K562 (cell line): ENCODE results near the gene PLRG1. TPM values are rescaled to one million over a fixed set of nuclear protein-coding genes. Genes with fewer than 3 reads are reported as not detected.

ENCODE experiments used
- ATAC-seq: fragments of 200-7000 bp; cut with Tn5 transposase; 3 replicates; pipeline ENCODE4 v1.9.1; 2020; ENCODE audit warnings: moderate library complexity
- BruUV-seq: library from RNA; stranded (reverse); fragments of 400-500 nt; replicated peaks from 2 replicates; lab custom pipeline; 2021; lab: Mats Ljungman, UMichigan
- CTCF ChIA-PET: fragments of 300-600 bp; formaldehyde crosslinking; extraction: SDS; loops from one replicate; lab custom pipeline; 2021; ENCODE audit warnings: low intra/inter-chr PET ratio; lab: Yijun Ruan, JAX
- POLR2A ChIA-PET: fragments of 300-600, 350-650 bp; sonication (Branson Sonifier 250); formaldehyde crosslinking; extraction: SDS; loops from one replicate; lab custom pipeline; 2021; ENCODE audit warnings: antibody characterized with exemption, inconsistent platforms; lab: Yijun Ruan, JAX
- DNase-seq, 4 experiments: peaks; one replicate each; pipeline versions ENCODE4 v3.0.0 to v3.0.0-alpha.2; 2011 to 2018; ENCODE audit warnings: low spot score in 3 of 4, mixed read lengths in 3 of 4; ENCODE audit errors: extremely low read depth in 1 of 4
- FAIRE-seq: peaks from 2 replicates; lab custom pipeline; 2011; peaks lifted over from hg19 to GRCh38; lab: Jason Lieb, UNC
- H2AFZ ChIP-seq: 2 replicates; pipeline ENCODE4 v1.6.0; 2011; ENCODE audit warnings: low read depth, low read length, control low read depth, inconsistent platforms
- H3K27ac ChIP-seq: fragments of 200-600 bp; 3 replicates; pipeline ENCODE4 v1.8.0; 2011; ENCODE audit warnings: low read depth, mild to moderate bottlenecking, control low read depth, inconsistent platforms, low read length, moderate library complexity, mixed read lengths; ENCODE audit errors: extremely low read depth
- H3K27me3 ChIP-seq, 2 experiments: fragments of 300-600 bp in 1 of 2; 2 replicates in 1 of 2; 3 replicates in 1 of 2; pipeline versions ENCODE4 v1.6.0 to v1.8.0; 2011; ENCODE audit warnings: inconsistent platforms in 2 of 2, low read length in 2 of 2, mild to moderate bottlenecking in 1 of 2, mixed read lengths in 1 of 2, moderate library complexity in 1 of 2; ENCODE audit not compliant: control insufficient read depth in 2 of 2, insufficient read depth in 2 of 2
- H3K36me3 ChIP-seq: fragments of 300-600 bp; 3 replicates; pipeline ENCODE4 v1.8.0; 2011; ENCODE audit warnings: mild to moderate bottlenecking, low read length, inconsistent platforms; ENCODE audit not compliant: control insufficient read depth, insufficient read depth
- H3K4me1 ChIP-seq, 2 experiments: fragments of 200-600 bp in 1 of 2; replicated peaks in 1 of 2; 2 replicates in 1 of 2; 3 replicates in 1 of 2; pipeline versions ENCODE4 v1.5.1 to v1.8.0; 2011; ENCODE audit warnings: inconsistent platforms in 2 of 2, low read length in 2 of 2, mild to moderate bottlenecking in 1 of 2, mixed read lengths in 1 of 2, moderate library complexity in 1 of 2; ENCODE audit not compliant: control insufficient read depth in 2 of 2, insufficient read depth in 2 of 2
- H3K4me2 ChIP-seq: 2 replicates; pipeline ENCODE4 v1.6.1; 2011; ENCODE audit warnings: low read length, control low read depth, inconsistent platforms, mixed read lengths; ENCODE audit not compliant: insufficient read depth
- H3K4me3 ChIP-seq: fragments of 200-600 bp; sonication (generic), shearing (Covaris generic); 2 replicates; pipeline ENCODE4 v1.5.1; 2016; ENCODE audit warnings: control low read depth, inconsistent platforms
- H3K79me2 ChIP-seq: fragments of 200-600 bp; 3 replicates; pipeline ENCODE4 v1.8.0; 2011; ENCODE audit warnings: low read length, inconsistent platforms; ENCODE audit not compliant: control insufficient read depth, insufficient read depth
- H3K9ac ChIP-seq, 2 experiments: 2 replicates each; pipeline versions ENCODE4 v1.6.0 to v1.6.1; 2011; ENCODE audit warnings: low read depth in 2 of 2, low read length in 2 of 2, control low read depth in 1 of 2, inconsistent platforms in 1 of 2, mild to moderate bottlenecking in 1 of 2, mixed read lengths in 1 of 2; ENCODE audit not compliant: insufficient read depth in 1 of 2
- H3K9me1 ChIP-seq: one replicate; pipeline ENCODE4 v1.6.0; 2011; ENCODE audit warnings: inconsistent platforms, mild to moderate bottlenecking, low read length, moderate library complexity; ENCODE audit not compliant: control insufficient read depth, insufficient read depth
- H3K9me3 ChIP-seq: replicated peaks from 2 replicates; pipeline ENCODE4 v1.5.1; 2011; ENCODE audit warnings: low read depth, low read length, inconsistent platforms; ENCODE audit not compliant: control insufficient read depth, insufficient read depth
- H4K20me1 ChIP-seq: replicated peaks from 2 replicates; pipeline ENCODE4 v1.6.1; 2011; ENCODE audit warnings: low read length, inconsistent platforms, mixed read lengths; ENCODE audit not compliant: control insufficient read depth, insufficient read depth
- HDAC1 ChIP-seq, 2 experiments: fragments of 450-650 bp; IDR thresholded peaks; 2 replicates each; pipeline ENCODE4 v1.6.1; 2016 to 2017; ENCODE audit warnings: inconsistent platforms in 1 of 2, mild to moderate bottlenecking in 1 of 2, moderate library complexity in 1 of 2
- HSF4 ChIP-seq: fragments of 250-450 bp; sonication (Bioruptor Pico); IDR thresholded peaks from 2 replicates; pipeline ENCODE4 v2.1.2; 2022; ENCODE audit warnings: mild to moderate bottlenecking, moderate library complexity, borderline replicate concordance
- KDM5B ChIP-seq: fragments of 200-600 bp; sonication (generic); IDR thresholded peaks from 2 replicates; pipeline ENCODE4 v1.6.1; 2012; ENCODE audit warnings: low read depth, mild to moderate bottlenecking, moderate library complexity, low read length, control low read depth, inconsistent platforms; ENCODE audit not compliant: insufficient replicate concordance
- MAZ ChIP-seq, 2 experiments: fragments of 450-650 bp in 1 of 2; sonication (generic) in 1 of 2; formaldehyde crosslinking; IDR thresholded peaks in 1 of 2; conservative IDR thresholded peaks in 1 of 2; 2 replicates each; pipeline versions ENCODE4 v1.4.0 to v1.5.0; 2020; ENCODE audit warnings: mild to moderate bottlenecking in 1 of 2, missing genetic modification reagents in 1 of 2
- POLR2AphosphoS5 ChIP-seq: IDR thresholded peaks from 2 replicates; pipeline ENCODE4 v1.6.1; 2011; ENCODE audit warnings: mild to moderate bottlenecking, low read depth, low read length, moderate library complexity; ENCODE audit not compliant: control insufficient read depth, insufficient read depth
- RBM15 ChIP-seq: fragments of 200-400 bp; formaldehyde crosslinking; IDR thresholded peaks from 2 replicates; pipeline ENCODE4 v1.6.1; 2018; ENCODE audit warnings: mild to moderate bottlenecking, low read length, moderate library complexity; ENCODE audit not compliant: insufficient read depth
- ZBTB7A ChIP-seq: IDR thresholded peaks from 2 replicates; pipeline ENCODE4 v1.6.1; 2011; ENCODE audit warnings: low read depth, mild to moderate bottlenecking, low read length, moderate library complexity, borderline replicate concordance; ENCODE audit not compliant: control insufficient read depth
- WGBS: fragments of 100-300 bp; shearing (Covaris generic); methylation state at CpG from one replicate; pipeline ENCODE4 v1.1.6; 2016; ENCODE audit warnings: low coverage, mixed read lengths; ENCODE audit not compliant: insufficient coverage; ENCODE audit errors: missing lambda C conversion rate; 5-methylcytosine and 5-hydroxymethylcytosine counted together
- in situ Hi-C: fragments of 300-500 bp; cut with MboI; formaldehyde crosslinking; loops from 4 replicates; pipeline ENCODE4 v1.15.0; 2018; ENCODE audit warnings: inconsistent platforms, mixed read lengths
- intact Hi-C: fragments of 100-400 bp; cut with micrococcal nuclease; formaldehyde crosslinking; loops from 2 replicates; pipeline ENCODE4 v1.14.2; 2022
- polyA plus RNA-seq, 8 experiments: library from polyadenylated mRNA; depleted of rRNA in 4 of 8; stranded (reverse) in 5 of 8; unstranded in 3 of 8; fragments of >200 nt; fragmentation: Nextera tagmentation in 2 of 8; fragmentation: Illumina TruSeq in 1 of 8; extraction: Ambion mirVana in 2 of 8; extraction: Trizol in 1 of 8; gene quantifications; 2 replicates each; pipeline versions ENCODE4 v1.2.1 to v1.2.3, GENCODE V29; 2011 to 2014; ENCODE audit warnings: inconsistent platforms in 1 of 8, missing spikeins in 1 of 8
- total RNA-seq, 7 experiments: library from RNA; depleted of rRNA in 6 of 7; stranded (reverse); fragments of >200 nt in 6 of 7; fragmentation: Illumina TruSeq in 2 of 7; extraction: Trizol in 2 of 7; gene quantifications; 2 replicates each; pipeline versions ENCODE4 v1.2.1 to v1.2.3, GENCODE V29; 2011 to 2021; ENCODE audit warnings: low replicate concordance in 1 of 7

The PLRG1 gene
- total and polyA plus RNA-seq, 9 of the 15 experiments (the other 6 are each of a cell fraction or from before 2014, with no cell fraction given) = 48.0 to 248 (median 120) TPM

- Histone ChIP-seq H3K9me1 (no peaks in the 10 kb centered on the region), H3K27ac (no peak overlapping the region), H3K9ac (no peak overlapping the region), H3K36me3 (no peaks in the 10 kb centered on the region), H3K4me3 (no peak overlapping the region), H3K9me3 (no peaks in the 10 kb centered on the region; the same call in 1 of the 2 replicates), H4K20me1 (no peaks in the 10 kb centered on the region), H2AFZ (no peak overlapping the region)
- no peak for DNase-seq
- WGBS = 86% methylated on average over 36 of the region's 56 CpGs
- ATAC-seq = no peak
- POLR2A ChIA-PET = no interaction called here
- CTCF ChIA-PET = no interaction called here
- BruUV-seq = no TSS peak
- in situ Hi-C loops = no loop called here
- no peak for TF ChIP-seq POLR2AphosphoS5
- no peak for TF ChIP-seq KDM5B
- no peak for TF ChIP-seq ZBTB7A
- no peak for TF ChIP-seq HDAC1 (IDR thresholded peaks at IDR 0.05)
- no peak for TF ChIP-seq RBM15
- no peak for TF ChIP-seq MAZ (CRISPR knock-in tag; conservative IDR thresholded peaks at IDR 0.05 in 1 of 2, IDR thresholded peaks at IDR 0.05 in 1 of 2)
- TF ChIP-seq HSF4 (CRISPR knock-in tag) = no peak
- TF ChIP-seq, all 486 proteins: peak for 0
- no peak overlapping the region for H3K4me2 ChIP-seq
- H3K4me1 ChIP-seq = peaks cover 9 to 22% of the 10 kb centered on the region in 2 experiments; a peak in 4 of 5 replicates
- no peaks in the 10 kb centered on the region for H3K27me3 ChIP-seq
- intact Hi-C loops = no loop called here
- no peak for FAIRE-seq
- H3K79me2 ChIP-seq = no peaks in the 10 kb centered on the region; the same call in 2 of the 3 replicates
These were observed 60.5 kb downstream of the PLRG1 start for GRCh38 chr4:154489558-154490233.
